Thymus (tissue), 11 donors: ENCODE data around the gene POLR3K. TPM values are rescaled to one million over a fixed set of nuclear protein-coding genes. Genes with fewer than 3 reads are reported as not detected.
A peak's percentile ranks its signal among the peaks of the same experiment; 100 is the strongest.
"Not testable (repeated sequence)": the region's sequence is repeated elsewhere in the genome, so short reads cannot be mapped to it uniquely, and the experiment has no call there.

Experiments
- DNase-seq, 9 donors: peaks; one replicate each; pipeline ENCODE4 v3.0.0-alpha.2; 2013; ENCODE audit warnings: low spot score in 9 of 9, low read depth in 6 of 9, missing footprints in 1 of 9
- H3K27ac ChIP-seq, 2 donors: one replicate each; pipeline ENCODE4 v1.5.1; 2013; ENCODE audit warnings: control low read depth in 1 of 2, low read depth in 1 of 2, low read length in 1 of 2, mild to moderate bottlenecking in 1 of 2, moderate library complexity in 1 of 2
- H3K27me3 ChIP-seq, 2 donors: one replicate each; pipeline ENCODE4 v1.5.1; 2013; ENCODE audit warnings: low read length in 1 of 2; ENCODE audit not compliant: control insufficient read depth in 2 of 2, insufficient read depth in 1 of 2
- H3K36me3 ChIP-seq, 2 donors: one replicate each; pipeline ENCODE4 v1.5.1; 2013; ENCODE audit warnings: low read length in 1 of 2, mild to moderate bottlenecking in 1 of 2, moderate library complexity in 1 of 2; ENCODE audit not compliant: control insufficient read depth in 2 of 2, insufficient read depth in 2 of 2
- H3K4me1 ChIP-seq, 2 donors: one replicate each; pipeline ENCODE4 v1.5.1; 2013; ENCODE audit warnings: low read length in 2 of 2; ENCODE audit not compliant: control insufficient read depth in 2 of 2, insufficient read depth in 2 of 2
- H3K4me3 ChIP-seq, 2 donors: one replicate each; pipeline ENCODE4 v1.5.1; 2013; ENCODE audit warnings: low read length in 2 of 2, control low read depth in 1 of 2, mild to moderate bottlenecking in 1 of 2
- H3K9me3 ChIP-seq, 2 donors: one replicate each; pipeline ENCODE4 v1.5.1; 2013; ENCODE audit warnings: low read length in 1 of 2, mild to moderate bottlenecking in 1 of 2; ENCODE audit not compliant: control insufficient read depth in 2 of 2, insufficient read depth in 1 of 2
- WGBS: extraction: QIAGEN DNeasy Blood & Tissue Kit; methylation state at CpG from one replicate; pipeline ENCODE4 v1.1.7; 2013; 5-methylcytosine and 5-hydroxymethylcytosine counted together
- polyA plus RNA-seq: library from polyadenylated mRNA; stranded (reverse); fragments of 200-250 nt; gene quantifications from one replicate; pipeline ENCODE4 v1.2.3, GENCODE V29; 2013
- total RNA-seq: library from RNA; stranded (reverse); fragments of 120-200 nt; gene quantifications from one replicate; pipeline ENCODE4 v1.2.4, GENCODE V29; 2013
- donor health status: healthy.

POLR3K gene
- total and polyA plus RNA-seq, 2 donors = 8.6 to 10.6 TPM

GRCh38 chr16:34648-34987 is 18.8 kb downstream of the POLR3K start:
- DNase-seq = no peak
- Histone ChIP-seq H3K9me3 (no peaks in the 10 kb centered on the region), H3K27me3 (no peaks in the 10 kb centered on the region), H3K36me3 (no peaks in the 10 kb centered on the region), H3K4me1 (peaks cover 10 to 35% of the 10 kb centered on the region in 2 donors), H3K4me3 (no peak overlapping the region), H3K27ac (no peak overlapping the region)
- WGBS = 58% methylated on average over 6 of the region's 6 CpGs

GRCh38 chr16:33877-34647 is 19.3 kb downstream of the POLR3K start:
- H3K4me3 ChIP-seq = no peak overlapping the region
- no peaks in the 10 kb centered on the region for H3K27me3 ChIP-seq
- peaks cover 9 to 31% of the 10 kb centered on the region in 2 donors for H3K4me1 ChIP-seq
- 91% methylated on average over 21 of the region's 21 CpGs for WGBS
- peak overlapping the region in 1 of 2 donors; percentile 37 for H3K27ac ChIP-seq
- DNase-seq = peak in 1 of 9 donors; percentile 40
- H3K9me3 ChIP-seq = no peaks in the 10 kb centered on the region
- H3K36me3 ChIP-seq = no peaks in the 10 kb centered on the region

GRCh38 chr16:33154-33876 is 20.1 kb downstream of the POLR3K start:
- not testable (repeated sequence) for H3K27ac ChIP-seq
- H3K4me1 ChIP-seq = peaks cover 1 to 24% of the 10 kb centered on the region in 2 donors
- 92% methylated on average over 4 of the region's 8 CpGs for WGBS

GRCh38 chr16:30627-31026 is 22.8 kb downstream of the POLR3K start:
- peaks cover 0 to 17% of the 10 kb centered on the region in 2 donors for H3K4me1 ChIP-seq
- not testable (repeated sequence) for H3K27ac ChIP-seq, H3K4me3 ChIP-seq, H3K9me3 ChIP-seq, DNase-seq, H3K36me3 ChIP-seq, H3K27me3 ChIP-seq
- 87% methylated on average over 3 of the region's 7 CpGs for WGBS

More at GRCh38 chr16:33154-33876, 20.1 kb downstream of the POLR3K start:
- H3K4me3 ChIP-seq, H3K27me3 ChIP-seq, DNase-seq, H3K36me3 ChIP-seq, H3K9me3 ChIP-seq: not testable (repeated sequence)

GRCh38 chr16:25926-26348 is 27.5 kb downstream of the POLR3K start:
- DNase-seq, H3K4me3 ChIP-seq, H3K4me1 ChIP-seq, H3K27me3 ChIP-seq, H3K36me3 ChIP-seq, H3K27ac ChIP-seq, H3K9me3 ChIP-seq: not testable (repeated sequence)
- 36% methylated on average over 2 of the region's 5 CpGs for WGBS

GRCh38 chr16:24151-24550 is 29.3 kb downstream of the POLR3K start:
- WGBS = 93% methylated on average over 17 of the region's 22 CpGs
- H3K4me1 ChIP-seq, H3K27ac ChIP-seq, H3K4me3 ChIP-seq, H3K36me3 ChIP-seq, H3K9me3 ChIP-seq, H3K27me3 ChIP-seq, DNase-seq: not testable (repeated sequence)

- WGBS = 95% methylated on average over 12 of the region's 12 CpGs
- H3K27ac ChIP-seq, H3K4me3 ChIP-seq, H3K9me3 ChIP-seq, DNase-seq, H3K27me3 ChIP-seq, H3K36me3 ChIP-seq, H3K4me1 ChIP-seq: not testable (repeated sequence)
These were observed 32.5 kb downstream of the POLR3K start for GRCh38 chr16:20886-21285.

GRCh38 chr16:17062-17765 is 36.2 kb downstream of the POLR3K start:
- WGBS = 95% methylated on average over 19 of the region's 20 CpGs
- not testable (repeated sequence) for H3K27ac ChIP-seq

GRCh38 chr16:10772-11171 is 42.6 kb downstream of the POLR3K start:
- H3K36me3 ChIP-seq, H3K4me3 ChIP-seq, H3K27me3 ChIP-seq, DNase-seq, H3K4me1 ChIP-seq, H3K27ac ChIP-seq, H3K9me3 ChIP-seq: not testable (repeated sequence)
- WGBS = 65% methylated on average over 14 of the region's 27 CpGs

More at GRCh38 chr16:17062-17765, 36.2 kb downstream of the POLR3K start:
- not testable (repeated sequence) for H3K4me1 ChIP-seq, H3K9me3 ChIP-seq, DNase-seq, H3K36me3 ChIP-seq, H3K27me3 ChIP-seq, H3K4me3 ChIP-seq
